Measurements from ENCODE around the gene TBX5.

Gene TBX5

DNA sequence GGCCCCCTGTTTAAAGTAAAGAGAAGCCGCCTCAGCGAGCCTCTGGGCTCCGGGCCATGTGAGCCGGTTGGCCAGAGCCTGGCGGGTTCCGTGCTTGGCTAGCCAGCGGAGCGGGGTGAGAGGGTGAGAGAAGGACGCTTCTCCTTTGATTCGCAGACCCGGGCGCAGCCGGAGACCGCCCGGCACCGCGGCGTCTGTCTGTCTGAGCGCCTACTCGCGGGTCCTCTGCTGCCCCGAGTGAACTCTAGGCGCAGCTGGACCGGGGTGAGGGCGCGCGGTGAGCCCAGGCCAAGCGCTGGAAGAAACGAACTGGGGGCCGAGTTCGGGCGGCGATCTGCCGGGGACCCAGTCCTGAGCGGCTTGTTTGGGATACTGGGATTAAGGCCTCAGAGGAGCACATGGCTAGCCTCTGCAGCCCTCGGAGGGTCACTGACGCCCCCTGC lies 41.4 kb upstream of the TBX5 start:
- in situ Hi-C loops (cut with MboI; ENCODE audit: low pct_unique_long_range_greater_than_20kb, low sequenced_read_pairs, unreplicated experiment), result no loop called here
- DNase-seq (ENCODE audit: low spot score), result no peak
- TF ChIP-seq, protein P1, sequence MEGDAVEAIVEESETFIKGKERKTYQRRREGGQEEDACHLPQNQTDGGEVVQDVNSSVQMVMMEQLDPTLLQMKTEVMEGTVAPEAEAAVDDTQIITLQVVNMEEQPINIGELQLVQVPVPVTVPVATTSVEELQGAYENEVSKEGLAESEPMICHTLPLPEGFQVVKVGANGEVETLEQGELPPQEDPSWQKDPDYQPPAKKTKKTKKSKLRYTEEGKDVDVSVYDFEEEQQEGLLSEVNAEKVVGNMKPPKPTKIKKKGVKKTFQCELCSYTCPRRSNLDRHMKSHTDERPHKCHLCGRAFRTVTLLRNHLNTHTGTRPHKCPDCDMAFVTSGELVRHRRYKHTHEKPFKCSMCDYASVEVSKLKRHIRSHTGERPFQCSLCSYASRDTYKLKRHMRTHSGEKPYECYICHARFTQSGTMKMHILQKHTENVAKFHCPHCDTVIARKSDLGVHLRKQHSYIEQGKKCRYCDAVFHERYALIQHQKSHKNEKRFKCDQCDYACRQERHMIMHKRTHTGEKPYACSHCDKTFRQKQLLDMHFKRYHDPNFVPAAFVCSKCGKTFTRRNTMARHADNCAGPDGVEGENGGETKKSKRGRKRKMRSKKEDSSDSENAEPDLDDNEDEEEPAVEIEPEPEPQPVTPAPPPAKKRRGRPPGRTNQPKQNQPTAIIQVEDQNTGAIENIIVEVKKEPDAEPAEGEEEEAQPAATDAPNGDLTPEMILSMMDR (IDR thresholded peaks at IDR 0.05; ENCODE audit: extremely low read depth, insufficient read depth, missing control alignments), result no peak

GRCh38 chr12:114445401-114446323 lies 39.7 kb upstream of the TBX5 start:
- no peak for DNase-seq (ENCODE audit: low spot score)
- in situ Hi-C loops (cut with MboI; ENCODE audit: low pct_unique_long_range_greater_than_20kb, low sequenced_read_pairs, unreplicated experiment), result no loop called here
- TF ChIP-seq, protein P1 (IDR thresholded peaks at IDR 0.05; ENCODE audit: extremely low read depth, insufficient read depth, missing control alignments), result no peak

DNA sequence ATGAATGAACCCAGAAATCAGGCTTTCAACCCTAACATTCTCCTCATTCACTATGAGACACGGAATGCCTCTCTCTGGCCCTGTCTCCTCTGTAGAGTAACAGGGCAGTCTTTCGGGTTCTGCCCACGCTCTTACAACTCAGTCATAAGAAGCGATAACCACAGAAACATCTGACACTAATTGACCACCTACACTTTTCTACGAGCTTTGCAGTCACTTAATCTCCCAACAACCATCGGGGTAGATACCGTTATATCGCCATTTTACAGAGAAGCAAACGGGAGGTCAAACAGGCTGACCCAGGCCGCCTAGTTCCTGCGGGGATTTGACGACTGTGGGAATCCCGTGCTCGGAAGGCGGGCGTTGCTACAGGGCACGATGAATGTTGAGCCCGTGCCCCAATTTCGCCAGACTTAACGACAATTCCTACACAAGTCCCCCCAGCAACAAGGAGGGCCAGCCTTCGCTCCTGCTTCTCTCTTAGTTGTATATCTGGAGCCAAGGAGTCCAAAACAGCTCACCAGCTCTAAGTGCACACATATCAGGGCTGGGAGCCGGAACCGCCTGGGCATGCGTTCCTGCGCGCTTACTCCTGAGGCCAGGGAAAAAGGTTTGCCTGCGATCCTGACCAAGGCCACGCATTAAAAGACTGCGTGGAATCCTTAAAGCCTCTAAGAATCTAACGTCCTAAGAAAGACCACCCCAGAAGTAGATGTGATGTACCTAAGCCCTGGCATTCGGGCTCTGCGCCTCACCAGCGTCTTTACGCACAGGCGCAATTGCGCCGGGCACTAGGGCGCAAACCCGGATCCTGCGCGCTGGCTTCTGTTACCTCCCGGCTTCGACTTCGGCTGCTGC lies 38.7 kb upstream of the TBX5 start:
- in situ Hi-C loops (cut with MboI; ENCODE audit: low pct_unique_long_range_greater_than_20kb, low sequenced_read_pairs, unreplicated experiment), result no loop called here
- no peak for DNase-seq (ENCODE audit: low spot score)
- TF ChIP-seq, protein P1 (IDR thresholded peaks at IDR 0.05; ENCODE audit: extremely low read depth, insufficient read depth, missing control alignments), result no peak

GRCh38 chr12:114443607-114444421 lies 37.9 kb upstream of the TBX5 start:
- in situ Hi-C loops (cut with MboI; ENCODE audit: low pct_unique_long_range_greater_than_20kb, low sequenced_read_pairs, unreplicated experiment), result no loop called here
- TF ChIP-seq, protein P1 (IDR thresholded peaks at IDR 0.05; ENCODE audit: extremely low read depth, insufficient read depth, missing control alignments), result no peak
- DNase-seq (ENCODE audit: low spot score), result no peak

DNA sequence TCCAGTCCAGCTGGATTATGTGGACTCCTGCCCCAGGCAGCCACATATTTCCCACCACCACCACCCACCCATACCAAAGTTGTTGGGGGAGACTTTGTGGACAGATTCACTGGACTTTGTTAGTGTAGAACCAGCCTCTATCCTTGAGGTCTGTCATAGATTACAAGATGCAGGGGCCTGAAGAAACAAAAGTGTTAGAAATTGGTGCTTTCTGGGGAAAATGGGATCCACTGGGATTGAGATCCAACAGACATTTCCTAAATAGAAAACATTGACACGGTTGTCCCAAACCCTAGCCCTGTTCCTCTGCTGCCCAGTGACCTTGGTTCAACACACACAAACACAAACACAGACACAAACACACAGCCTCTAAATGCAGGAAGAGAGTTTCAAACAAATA lies 36.6 kb upstream of the TBX5 start:
- TF ChIP-seq, protein P1 (IDR thresholded peaks at IDR 0.05; ENCODE audit: extremely low read depth, insufficient read depth, missing control alignments), result no peak
- no peak for DNase-seq (ENCODE audit: low spot score)
- in situ Hi-C loops (cut with MboI; ENCODE audit: low pct_unique_long_range_greater_than_20kb, low sequenced_read_pairs, unreplicated experiment), result no loop called here

GRCh38 chr12:114441545-114441944 lies 35.6 kb upstream of the TBX5 start:
- TF ChIP-seq, protein P1 (IDR thresholded peaks at IDR 0.05; ENCODE audit: extremely low read depth, insufficient read depth, missing control alignments), result no peak
- no peak for DNase-seq (ENCODE audit: low spot score)
- in situ Hi-C loops (cut with MboI; ENCODE audit: low pct_unique_long_range_greater_than_20kb, low sequenced_read_pairs, unreplicated experiment), result no loop called here
